HUES48 (cell line): ENCODE data around the gene PTCD1.

Experiments used
- H3K27ac ChIP-seq: one replicate; pipeline ENCODE4 v1.7.0; 2013; ENCODE audit warnings: low read depth, low read length, inconsistent platforms
- H3K27me3 ChIP-seq: 2 replicates; pipeline ENCODE4 v1.6.1; 2013; ENCODE audit warnings: mild to moderate bottlenecking, low read length; ENCODE audit not compliant: control insufficient read depth, insufficient read depth
- H3K36me3 ChIP-seq: 2 replicates; pipeline ENCODE4 v1.6.1; 2013; ENCODE audit warnings: low read length; ENCODE audit not compliant: control insufficient read depth, insufficient read depth
- H3K4me1 ChIP-seq: 2 replicates; pipeline ENCODE4 v1.6.1; 2013; ENCODE audit warnings: mild to moderate bottlenecking, low read length; ENCODE audit not compliant: control insufficient read depth, insufficient read depth
- H3K4me3 ChIP-seq: 2 replicates; pipeline ENCODE4 v1.5.1; 2013; ENCODE audit warnings: mild to moderate bottlenecking, low read depth, low read length
- H3K9ac ChIP-seq: 2 replicates; pipeline ENCODE4 v1.6.1; 2013; ENCODE audit warnings: mild to moderate bottlenecking, low read depth, low read length, moderate library complexity
- H3K9me3 ChIP-seq: 2 replicates; pipeline ENCODE4 v1.6.1; 2013; ENCODE audit warnings: low read length; ENCODE audit not compliant: control insufficient read depth, insufficient read depth

PTCD1 gene

DNA sequence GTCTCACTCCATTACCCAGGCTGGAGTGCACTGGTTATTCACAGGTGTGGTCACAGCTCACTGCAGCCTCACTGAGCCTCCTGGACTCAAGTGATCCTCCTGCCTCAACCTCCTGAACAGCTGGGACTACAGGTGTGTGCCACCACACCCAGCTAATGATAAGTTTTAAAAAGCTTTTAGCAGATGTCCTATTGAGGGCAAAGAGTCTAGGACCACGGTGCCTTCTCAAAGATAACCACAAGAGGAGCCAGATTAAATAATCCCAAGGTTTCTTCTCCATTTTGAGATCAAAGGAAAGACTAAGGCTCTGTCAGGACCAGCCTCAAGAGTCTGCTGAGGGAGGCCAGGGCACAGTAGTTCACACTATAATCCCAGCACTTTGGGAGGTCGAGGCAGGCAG lies 22.6 kb upstream of the PTCD1 start:
- H3K4me3 ChIP-seq, result no peak overlapping the region
- no peak overlapping the region for H3K9ac ChIP-seq
- no peak overlapping the region for H3K27ac ChIP-seq
- H3K36me3 ChIP-seq, result peaks cover 62% of the 10 kb centered on the region
- no peaks in the 10 kb centered on the region for H3K9me3 ChIP-seq
- no peaks in the 10 kb centered on the region for H3K4me1 ChIP-seq
- no peaks in the 10 kb centered on the region for H3K27me3 ChIP-seq

DNA sequence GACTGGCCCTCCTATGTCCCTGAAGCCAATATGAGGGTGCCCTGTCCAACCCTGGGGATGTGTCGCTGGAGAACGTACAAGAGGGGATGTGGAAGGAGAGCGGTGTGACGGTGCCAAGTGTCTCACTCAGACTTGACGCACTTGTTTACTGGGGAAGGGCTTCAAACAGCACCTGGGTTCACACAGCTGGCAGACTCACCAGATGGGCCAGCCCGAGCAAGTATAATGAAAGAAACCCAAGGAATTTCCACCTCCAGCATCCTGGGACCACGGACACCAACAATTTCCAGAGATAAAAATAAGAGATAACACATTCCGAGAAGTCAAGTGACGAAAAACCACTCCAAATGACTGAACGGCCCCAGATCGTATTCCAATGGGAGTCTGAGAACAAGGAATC lies 22.1 kb upstream of the PTCD1 start:
- Histone ChIP-seq H3K27ac (no peak overlapping the region), H3K27me3 (no peaks in the 10 kb centered on the region), H3K9ac (no peak overlapping the region), H3K9me3 (no peaks in the 10 kb centered on the region), H3K4me3 (no peak overlapping the region), H3K4me1 (no peaks in the 10 kb centered on the region), H3K36me3 (peaks cover 68% of the 10 kb centered on the region)

GRCh38 chr7:99459087-99459486 lies 20.5 kb upstream of the PTCD1 start:
- H3K9me3 ChIP-seq, result no peaks in the 10 kb centered on the region
- peaks cover 83% of the 10 kb centered on the region for H3K36me3 ChIP-seq
- no peaks in the 10 kb centered on the region for H3K4me1 ChIP-seq
- H3K4me3 ChIP-seq, result no peak overlapping the region
- no peak overlapping the region for H3K27ac ChIP-seq
- no peak overlapping the region for H3K9ac ChIP-seq
- no peaks in the 10 kb centered on the region for H3K27me3 ChIP-seq

- Histone ChIP-seq H3K4me3 (no peak overlapping the region), H3K9me3 (no peaks in the 10 kb centered on the region), H3K27me3 (no peaks in the 10 kb centered on the region), H3K4me1 (no peaks in the 10 kb centered on the region), H3K36me3 (peaks cover 85% of the 10 kb centered on the region), H3K9ac (no peak overlapping the region), H3K27ac (peak overlapping the region; percentile 35)
These were observed 19.3 kb upstream of the PTCD1 start for GRCh38 chr7:99457650-99458493.

- H3K9ac ChIP-seq, result no peak overlapping the region
- H3K36me3 ChIP-seq, result peaks cover 88% of the 10 kb centered on the region
- no peaks in the 10 kb centered on the region for H3K27me3 ChIP-seq
These were observed 18.6 kb upstream of the PTCD1 start for GRCh38 chr7:99457050-99457649.

DNA sequence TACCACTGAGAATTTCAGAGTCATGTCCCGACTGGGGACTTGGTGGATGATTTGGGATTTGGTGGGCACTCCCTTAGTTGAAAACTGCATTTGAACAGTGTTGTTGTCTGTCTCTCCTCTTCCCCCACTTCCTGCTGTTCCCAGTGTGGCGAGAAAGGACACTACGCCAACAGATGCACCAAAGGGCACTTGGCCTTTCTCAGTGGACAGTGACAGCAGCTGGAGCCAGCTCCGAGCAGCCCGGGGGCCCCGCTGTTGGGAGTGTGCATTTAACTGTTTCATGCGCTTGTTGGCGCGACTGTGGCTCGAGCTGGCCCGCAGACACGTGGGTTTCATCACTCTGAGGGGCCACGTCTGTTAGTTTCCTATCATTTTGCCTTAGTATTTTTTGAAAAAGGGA lies 17.7 kb upstream of the PTCD1 start:
- no peak overlapping the region for H3K9ac ChIP-seq
- peaks cover 94% of the 10 kb centered on the region for H3K36me3 ChIP-seq
- H3K4me3 ChIP-seq, result no peak overlapping the region
- no peaks in the 10 kb centered on the region for H3K4me1 ChIP-seq
- no peaks in the 10 kb centered on the region for H3K9me3 ChIP-seq
- H3K27me3 ChIP-seq, result no peaks in the 10 kb centered on the region
- H3K27ac ChIP-seq, result no peak overlapping the region

More at GRCh38 chr7:99457050-99457649, 18.6 kb upstream of the PTCD1 start:
- no peaks in the 10 kb centered on the region for H3K9me3 ChIP-seq
- no peak overlapping the region for H3K4me3 ChIP-seq
- no peaks in the 10 kb centered on the region for H3K4me1 ChIP-seq
- H3K27ac ChIP-seq, result no peak overlapping the region

DNA sequence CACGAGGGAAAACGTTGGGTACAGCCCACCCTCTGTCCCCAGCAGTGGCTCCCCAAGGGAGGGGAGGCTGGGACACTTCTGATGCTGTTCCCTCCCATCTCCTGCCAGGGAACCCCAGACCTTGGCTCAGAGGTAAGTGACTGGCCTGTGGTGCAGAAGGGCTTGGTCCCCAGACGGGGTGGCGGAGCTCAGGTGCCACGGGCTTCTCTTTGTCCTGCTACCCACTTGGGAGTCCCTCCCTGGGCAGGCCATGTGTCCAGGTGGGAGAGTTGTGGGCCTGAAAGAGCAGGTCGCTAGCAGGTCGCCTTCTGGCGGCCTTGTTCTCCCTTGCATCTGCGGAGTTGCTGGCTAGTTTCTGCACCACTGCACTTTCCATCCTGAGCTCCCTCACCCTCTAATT lies 17.3 kb upstream of the PTCD1 start:
- H3K4me1 ChIP-seq, result no peaks in the 10 kb centered on the region
- no peaks in the 10 kb centered on the region for H3K27me3 ChIP-seq
- no peak overlapping the region for H3K4me3 ChIP-seq
- no peaks in the 10 kb centered on the region for H3K9me3 ChIP-seq
- H3K9ac ChIP-seq, result no peak overlapping the region
- peaks cover 98% of the 10 kb centered on the region for H3K36me3 ChIP-seq
- H3K27ac ChIP-seq, result no peak overlapping the region

GRCh38 chr7:99453105-99453504 lies 14.5 kb upstream of the PTCD1 start:
- Histone ChIP-seq H3K36me3 (peaks cover 99% of the 10 kb centered on the region), H3K27ac (no peak overlapping the region)

DNA sequence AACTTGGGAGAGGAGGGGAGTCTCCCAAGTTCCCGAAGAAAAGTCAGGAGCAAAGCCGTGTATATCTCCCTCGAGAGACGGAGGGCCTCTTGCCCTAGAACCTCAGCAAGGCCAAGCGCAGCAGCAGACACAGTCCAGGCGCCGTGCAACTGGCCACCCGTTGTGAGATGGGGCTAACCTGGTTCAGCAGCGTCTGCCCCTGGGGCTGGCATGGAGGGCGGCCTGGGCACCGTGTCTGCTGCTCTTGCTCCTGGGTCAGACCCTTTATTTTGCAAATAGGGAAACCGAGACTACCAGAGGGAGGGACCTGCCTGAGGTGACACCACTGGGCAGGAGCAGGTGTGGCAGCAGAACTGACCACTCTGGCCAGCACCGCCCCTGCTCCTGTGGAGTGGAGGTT lies 13.9 kb upstream of the PTCD1 start:
- Histone ChIP-seq H3K27me3 (no peaks in the 10 kb centered on the region), H3K4me3 (no peak overlapping the region), H3K4me1 (no peaks in the 10 kb centered on the region), H3K9me3 (no peaks in the 10 kb centered on the region), H3K9ac (no peak overlapping the region), H3K36me3 (peaks cover 99% of the 10 kb centered on the region), H3K27ac (no peak overlapping the region)

More at GRCh38 chr7:99453105-99453504, 14.5 kb upstream of the PTCD1 start:
- no peak overlapping the region for H3K9ac ChIP-seq
- no peak overlapping the region for H3K4me3 ChIP-seq
- H3K9me3 ChIP-seq, result no peaks in the 10 kb centered on the region
- H3K27me3 ChIP-seq, result no peaks in the 10 kb centered on the region
- no peaks in the 10 kb centered on the region for H3K4me1 ChIP-seq

- Histone ChIP-seq H3K9me3 (no peaks in the 10 kb centered on the region), H3K36me3 (peaks cover 94% of the 10 kb centered on the region), H3K9ac (no peak overlapping the region), H3K27me3 (no peaks in the 10 kb centered on the region), H3K27ac (no peak overlapping the region), H3K4me1 (no peaks in the 10 kb centered on the region), H3K4me3 (no peak overlapping the region)
These were observed 13.3 kb upstream of the PTCD1 start for GRCh38 chr7:99451936-99452335.

GRCh38 chr7:99449326-99449725 lies 10.7 kb upstream of the PTCD1 start:
- H3K4me3 ChIP-seq, result no peak overlapping the region
- H3K27me3 ChIP-seq, result no peaks in the 10 kb centered on the region
- H3K9me3 ChIP-seq, result no peaks in the 10 kb centered on the region
- H3K36me3 ChIP-seq, result peaks cover 90% of the 10 kb centered on the region
- H3K4me1 ChIP-seq, result no peaks in the 10 kb centered on the region
- no peak overlapping the region for H3K27ac ChIP-seq
- no peak overlapping the region for H3K9ac ChIP-seq
